Measurements from ENCODE around the gene ZFYVE9. TPM values are rescaled to one million over a fixed set of nuclear protein-coding genes. Genes with fewer than 3 reads are reported as not detected.

Gene ZFYVE9
- total RNA-seq, 1 experiment from 2014 or later, result 28.4 TPM

DNA sequence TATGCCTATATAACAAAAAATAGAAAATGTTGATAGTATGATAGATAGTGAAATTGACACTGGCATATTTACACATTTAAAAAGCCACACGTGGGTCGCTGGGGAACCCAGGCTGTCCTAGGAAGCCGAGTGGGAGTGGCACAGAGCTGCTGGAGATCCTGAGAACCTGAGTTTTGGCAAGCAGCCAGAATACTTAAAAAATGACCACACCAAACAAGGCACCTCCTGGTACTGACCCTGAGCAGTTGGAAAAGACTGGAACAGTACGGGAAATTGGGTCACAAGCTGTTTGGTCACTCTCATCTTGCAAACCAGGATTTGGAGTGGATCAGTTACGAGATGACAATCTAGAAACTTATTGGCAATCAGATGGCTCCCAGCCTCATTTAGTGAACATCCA, 111.5 kb downstream of the ZFYVE9 start:
- Mint-ChIP-seq H3K36me3 (ENCODE audit: insufficient read depth in 1 of 3, low read depth in 3 of 3) (no peaks in the 10 kb centered on the region; a peak in 1 of 7 replicates), H3K9me3 (no peaks in the 10 kb centered on the region), H3K4me1 (peaks cover 7% of the 10 kb centered on the region in 2 experiments), H3K27me3 (ENCODE audit: low read depth) (no peaks in the 10 kb centered on the region), H3K27ac (no peak overlapping the region), H3K4me3 (no peak overlapping the region)
- Histone ChIP-seq H4K5ac (ENCODE audit: insufficient read length, low read depth, low read length) (no peak overlapping the region), H3K4ac (ENCODE audit: low read depth, low read length) (no peak overlapping the region), H3K9ac (ENCODE audit: extremely low read depth, insufficient read length, low read length) (no peak overlapping the region), H3K79me2 (ENCODE audit: insufficient read depth, low read length) (no peaks in the 10 kb centered on the region; the same call in 1 of the 2 replicates), H3K18ac (ENCODE audit: insufficient read length, low read depth, low read length) (no peak overlapping the region), H2BK15ac (ENCODE audit: low read depth, low read length) (no peak overlapping the region), H3K4me2 (ENCODE audit: insufficient read depth, insufficient read length, low read length) (no peak overlapping the region), H2AK5ac (ENCODE audit: insufficient read length, low read length) (no peak overlapping the region), H3K27me3 (ENCODE audit: insufficient read depth, low read length) (no peaks in the 10 kb centered on the region), H3K23ac (ENCODE audit: insufficient read length, low read depth, low read length) (no peak overlapping the region), H4K8ac (replicated peaks; ENCODE audit: insufficient read length, low read depth, low read length) (no peak overlapping the region), H2BK120ac (ENCODE audit: low read depth, low read length, poor library complexity, severe bottlenecking) (no peak overlapping the region), H3K14ac (ENCODE audit: insufficient read depth, low read length) (no peak overlapping the region), H3K4me1 (ENCODE audit: insufficient read depth, low read length) (no peaks in the 10 kb centered on the region), H2BK12ac (ENCODE audit: insufficient read length, low read depth, low read length) (no peak overlapping the region), H2AFZ (ENCODE audit: low read length) (no peak overlapping the region), H4K91ac (ENCODE audit: insufficient read length, low read depth, low read length) (no peak overlapping the region), H4K20me1 (ENCODE audit: control insufficient read depth, insufficient read depth, insufficient read length) (no peaks in the 10 kb centered on the region), H3K79me1 (ENCODE audit: insufficient read depth, low read depth, low read length, poor library complexity, severe bottlenecking) (no peaks in the 10 kb centered on the region), H3K23me2 (ENCODE audit: insufficient read length, low read depth, low read length, poor library complexity, severe bottlenecking) (no peaks in the 10 kb centered on the region), H2BK20ac (ENCODE audit: low read depth, low read length, poor library complexity, severe bottlenecking) (no peak overlapping the region), H3T11ph (ENCODE audit: low read length) (no peak overlapping the region), H2BK5ac (ENCODE audit: insufficient read length, low read length) (no peak overlapping the region), H3K27ac (ENCODE audit: insufficient read length, low read depth, low read length) (no peak overlapping the region), H3K56ac (ENCODE audit: insufficient read length, low read depth, low read length) (no peak overlapping the region), H3K9me3 (ENCODE audit: control insufficient read depth, low read depth, low read length) (no peaks in the 10 kb centered on the region)
- no CpG with 5 or more reads among the region's 5 CpGs for WGBS (ENCODE audit: extremely low coverage, insufficient read length, low lambda C conversion rate)
- TF ChIP-seq, protein P1, sequence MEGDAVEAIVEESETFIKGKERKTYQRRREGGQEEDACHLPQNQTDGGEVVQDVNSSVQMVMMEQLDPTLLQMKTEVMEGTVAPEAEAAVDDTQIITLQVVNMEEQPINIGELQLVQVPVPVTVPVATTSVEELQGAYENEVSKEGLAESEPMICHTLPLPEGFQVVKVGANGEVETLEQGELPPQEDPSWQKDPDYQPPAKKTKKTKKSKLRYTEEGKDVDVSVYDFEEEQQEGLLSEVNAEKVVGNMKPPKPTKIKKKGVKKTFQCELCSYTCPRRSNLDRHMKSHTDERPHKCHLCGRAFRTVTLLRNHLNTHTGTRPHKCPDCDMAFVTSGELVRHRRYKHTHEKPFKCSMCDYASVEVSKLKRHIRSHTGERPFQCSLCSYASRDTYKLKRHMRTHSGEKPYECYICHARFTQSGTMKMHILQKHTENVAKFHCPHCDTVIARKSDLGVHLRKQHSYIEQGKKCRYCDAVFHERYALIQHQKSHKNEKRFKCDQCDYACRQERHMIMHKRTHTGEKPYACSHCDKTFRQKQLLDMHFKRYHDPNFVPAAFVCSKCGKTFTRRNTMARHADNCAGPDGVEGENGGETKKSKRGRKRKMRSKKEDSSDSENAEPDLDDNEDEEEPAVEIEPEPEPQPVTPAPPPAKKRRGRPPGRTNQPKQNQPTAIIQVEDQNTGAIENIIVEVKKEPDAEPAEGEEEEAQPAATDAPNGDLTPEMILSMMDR (conservative IDR thresholded peaks at IDR 0.05), result no peak
- no peak for DNase-seq
